ENCODE measurements around the gene TBC1D8. TPM values are rescaled to one million over a fixed set of nuclear protein-coding genes. Genes with fewer than 3 reads are reported as not detected.

Gene TBC1D8
- total RNA-seq, 6 experiments from 2014 or later, result 1.2 to 2.0 (median 1.5) TPM

GRCh38 chr2:101185656-101186055 lies 34.5 kb upstream of the TBC1D8 start:
- TF ChIP-seq, protein P1, sequence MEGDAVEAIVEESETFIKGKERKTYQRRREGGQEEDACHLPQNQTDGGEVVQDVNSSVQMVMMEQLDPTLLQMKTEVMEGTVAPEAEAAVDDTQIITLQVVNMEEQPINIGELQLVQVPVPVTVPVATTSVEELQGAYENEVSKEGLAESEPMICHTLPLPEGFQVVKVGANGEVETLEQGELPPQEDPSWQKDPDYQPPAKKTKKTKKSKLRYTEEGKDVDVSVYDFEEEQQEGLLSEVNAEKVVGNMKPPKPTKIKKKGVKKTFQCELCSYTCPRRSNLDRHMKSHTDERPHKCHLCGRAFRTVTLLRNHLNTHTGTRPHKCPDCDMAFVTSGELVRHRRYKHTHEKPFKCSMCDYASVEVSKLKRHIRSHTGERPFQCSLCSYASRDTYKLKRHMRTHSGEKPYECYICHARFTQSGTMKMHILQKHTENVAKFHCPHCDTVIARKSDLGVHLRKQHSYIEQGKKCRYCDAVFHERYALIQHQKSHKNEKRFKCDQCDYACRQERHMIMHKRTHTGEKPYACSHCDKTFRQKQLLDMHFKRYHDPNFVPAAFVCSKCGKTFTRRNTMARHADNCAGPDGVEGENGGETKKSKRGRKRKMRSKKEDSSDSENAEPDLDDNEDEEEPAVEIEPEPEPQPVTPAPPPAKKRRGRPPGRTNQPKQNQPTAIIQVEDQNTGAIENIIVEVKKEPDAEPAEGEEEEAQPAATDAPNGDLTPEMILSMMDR (IDR thresholded peaks at IDR 0.05), result no peak
- Mint-ChIP-seq H3K9me3 (no peaks in the 10 kb centered on the region), H3K27ac (no peak overlapping the region), H3K36me3 (ENCODE audit: low read depth) (no peaks in the 10 kb centered on the region), H3K4me3 (no peak overlapping the region), H3K27me3 (ENCODE audit: insufficient read depth) (peaks cover 32% of the 10 kb centered on the region), H3K4me1 (ENCODE audit: low read depth) (no peaks in the 10 kb centered on the region)
- DNase-seq, result no peak

DNA sequence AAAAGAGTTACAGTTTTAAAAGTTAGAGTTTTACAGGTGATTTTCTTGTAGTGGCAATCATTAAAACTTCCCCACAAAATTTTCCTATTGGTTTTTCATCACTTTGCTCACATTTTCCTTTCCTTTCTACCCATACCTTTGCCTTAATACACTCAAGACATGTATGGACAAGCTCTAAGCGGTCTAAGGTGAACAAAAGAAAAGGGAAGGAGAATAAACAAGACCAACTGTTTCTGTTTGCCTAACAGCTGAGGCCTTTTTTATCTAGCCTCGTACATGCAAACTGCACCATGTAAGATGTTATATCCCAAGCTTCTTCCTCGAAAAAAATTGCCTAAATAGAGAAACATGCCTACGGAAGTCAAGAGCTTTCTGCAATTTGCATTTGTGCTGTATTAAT lies 33.9 kb upstream of the TBC1D8 start:
- H3K27ac Mint-ChIP-seq, result no peak overlapping the region
- no peak for DNase-seq
- H3K27me3 Mint-ChIP-seq (ENCODE audit: insufficient read depth), result peaks cover 29% of the 10 kb centered on the region
- TF ChIP-seq, protein P1 (IDR thresholded peaks at IDR 0.05), result no peak
- H3K4me1 Mint-ChIP-seq (ENCODE audit: low read depth), result no peaks in the 10 kb centered on the region
- H3K36me3 Mint-ChIP-seq (ENCODE audit: low read depth), result no peaks in the 10 kb centered on the region
- H3K4me3 Mint-ChIP-seq, result no peak overlapping the region
- H3K9me3 Mint-ChIP-seq, result no peaks in the 10 kb centered on the region

DNA sequence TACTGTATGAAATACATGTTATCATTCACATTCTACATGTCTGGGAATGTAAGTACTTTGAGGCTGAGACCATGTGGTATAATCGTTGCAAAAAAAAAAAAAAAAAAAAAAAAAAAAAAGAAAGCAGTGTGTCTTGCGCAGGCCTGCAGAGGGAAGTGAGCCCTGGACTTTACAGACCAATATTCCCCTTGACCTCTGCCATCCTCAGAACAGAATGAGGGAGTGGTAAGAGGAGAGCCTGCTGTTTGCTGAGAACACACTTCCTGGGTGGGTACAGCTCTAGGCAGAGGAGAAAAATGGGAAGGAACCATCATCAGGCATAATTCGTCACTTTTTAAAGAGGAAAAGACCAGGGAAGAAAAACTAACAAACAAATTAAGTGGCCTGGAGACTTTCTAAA lies 28.8 kb upstream of the TBC1D8 start:
- peaks cover 10% of the 10 kb centered on the region for H3K4me1 Mint-ChIP-seq (ENCODE audit: low read depth)
- DNase-seq, result no peak
- no peaks in the 10 kb centered on the region for H3K36me3 Mint-ChIP-seq (ENCODE audit: low read depth)
- TF ChIP-seq, protein P1 (IDR thresholded peaks at IDR 0.05), result no peak
- no peak overlapping the region for H3K27ac Mint-ChIP-seq
- peaks cover 32% of the 10 kb centered on the region for H3K27me3 Mint-ChIP-seq (ENCODE audit: insufficient read depth)
- no peaks in the 10 kb centered on the region for H3K9me3 Mint-ChIP-seq
- no peak overlapping the region for H3K4me3 Mint-ChIP-seq

GRCh38 chr2:101176803-101177202 lies 25.6 kb upstream of the TBC1D8 start:
- Mint-ChIP-seq H3K4me3 (peak overlapping the region; percentile 18; the same call in 1 of the 2 replicates), H3K9me3 (peaks cover 12% of the 10 kb centered on the region), H3K36me3 (ENCODE audit: low read depth) (peaks cover 9% of the 10 kb centered on the region), H3K27ac (no peak overlapping the region), H3K27me3 (ENCODE audit: insufficient read depth) (peaks cover 23% of the 10 kb centered on the region), H3K4me1 (ENCODE audit: low read depth) (peaks cover 12% of the 10 kb centered on the region)
- TF ChIP-seq, protein P1 (IDR thresholded peaks at IDR 0.05), result no peak
- DNase-seq, result no peak

- Mint-ChIP-seq H3K27me3 (ENCODE audit: insufficient read depth) (peaks cover 20% of the 10 kb centered on the region), H3K36me3 (ENCODE audit: low read depth) (peaks cover 9% of the 10 kb centered on the region), H3K4me3 (no peak overlapping the region), H3K9me3 (peaks cover 12% of the 10 kb centered on the region), H3K4me1 (ENCODE audit: low read depth) (peaks cover 12% of the 10 kb centered on the region), H3K27ac (no peak overlapping the region)
- no peak for DNase-seq
- TF ChIP-seq, protein P1 (IDR thresholded peaks at IDR 0.05), result no peak
Observed at GRCh38 chr2:101175991-101176390, 24.8 kb upstream of the TBC1D8 start.
